Activated naive CD4-positive, alpha-beta T cell (primary cell): ENCODE data around the gene C1QL1.

Experiments used
- DNase-seq, 4 experiments: peaks; one replicate each; lab custom pipeline; 2025; lab: John Stamatoyannopoulos, UW

The C1QL1 gene

DNA sequence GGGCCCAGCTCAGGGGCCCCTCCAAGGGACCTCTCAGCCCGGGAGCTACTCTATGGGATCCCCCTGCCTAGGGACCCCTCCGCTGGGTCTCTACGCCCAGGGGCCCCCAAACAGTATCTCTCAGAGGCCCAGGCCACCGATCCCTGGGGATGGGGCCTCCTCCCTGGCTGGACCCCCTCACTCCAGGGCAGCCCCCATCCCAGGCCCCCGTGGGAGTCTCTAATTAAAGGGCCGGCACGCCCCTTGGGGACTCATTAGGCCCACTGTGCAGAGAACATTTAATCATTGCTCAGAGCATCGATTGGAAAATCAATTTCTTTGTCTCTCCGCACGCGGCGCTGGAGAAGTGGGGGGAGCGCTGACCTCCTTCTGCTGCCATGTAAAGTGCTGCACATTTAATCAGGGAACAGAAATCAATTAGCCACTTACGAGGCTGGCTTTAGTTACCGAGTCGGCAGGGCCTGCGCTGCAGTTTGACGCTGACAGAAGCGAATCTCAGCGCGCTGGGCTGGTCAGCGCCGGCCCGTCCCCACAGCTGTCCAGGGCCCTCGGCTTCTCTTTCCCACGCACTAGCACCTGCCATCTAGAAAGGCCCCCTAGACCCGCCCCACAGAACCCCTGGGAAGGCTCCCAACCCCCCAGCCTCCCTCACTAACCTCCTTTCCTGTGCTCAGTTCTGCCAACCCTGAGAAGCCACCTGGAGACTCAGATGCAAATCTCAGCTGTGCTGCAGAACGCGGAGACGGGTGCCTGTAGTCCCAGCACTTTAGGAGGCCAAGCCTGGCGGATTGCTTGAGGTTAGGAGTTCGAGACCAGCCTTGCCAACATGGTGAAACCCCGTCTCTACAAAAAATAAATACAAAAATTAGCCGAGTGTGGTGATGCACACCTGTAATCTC is 20.2 kb upstream of the C1QL1 start:
- DNase-seq = no peak

DNA sequence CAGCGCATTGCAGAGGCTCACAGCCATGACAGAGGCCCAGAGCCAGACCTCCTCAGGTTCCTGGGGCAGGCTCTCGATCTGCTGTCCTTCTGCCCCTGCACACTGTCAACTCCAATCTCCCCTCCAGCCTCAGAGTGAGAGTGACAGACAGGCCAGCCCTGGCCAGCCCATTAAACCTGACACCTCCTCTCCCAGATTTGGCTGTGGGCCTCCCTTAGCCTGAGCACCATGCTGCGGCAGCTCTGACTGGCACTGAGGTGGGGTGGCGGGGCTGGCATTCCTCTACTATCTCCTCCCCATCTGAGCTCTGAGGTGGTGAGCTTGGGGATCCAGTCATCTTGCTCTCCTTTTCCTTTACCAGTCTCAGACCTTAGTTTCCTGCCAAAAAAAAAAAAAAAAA is 15.5 kb upstream of the C1QL1 start:
- DNase-seq = no peak

DNA sequence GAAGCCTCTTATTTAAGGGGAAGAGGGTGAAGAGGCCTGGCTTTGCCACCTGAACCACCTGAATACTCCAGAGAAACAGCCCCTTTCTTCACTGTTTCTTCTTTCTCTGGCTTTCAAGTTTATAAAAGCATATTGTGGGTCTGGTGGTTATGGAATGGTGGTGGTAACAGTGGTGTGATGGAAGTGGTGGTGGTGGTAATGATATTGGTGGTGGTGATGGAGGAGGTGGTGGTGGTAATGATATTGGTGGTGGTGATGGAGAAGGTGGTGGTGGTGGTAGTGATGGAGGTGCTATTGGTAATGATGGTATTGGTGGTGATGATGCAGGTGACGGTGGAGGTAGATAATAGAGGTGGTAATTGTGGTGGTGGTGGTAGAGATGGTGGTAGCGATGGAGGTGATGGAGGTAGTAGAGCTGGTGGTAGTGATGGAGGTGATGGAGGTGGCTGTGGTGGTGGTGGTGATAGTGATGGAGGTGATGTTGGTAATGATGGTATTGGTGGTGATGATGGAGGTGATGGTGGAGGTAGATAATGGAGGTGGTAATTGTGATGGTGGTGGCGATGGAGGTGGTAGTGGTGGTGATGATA is 14.1 kb upstream of the C1QL1 start:
- DNase-seq = no peak

DNA sequence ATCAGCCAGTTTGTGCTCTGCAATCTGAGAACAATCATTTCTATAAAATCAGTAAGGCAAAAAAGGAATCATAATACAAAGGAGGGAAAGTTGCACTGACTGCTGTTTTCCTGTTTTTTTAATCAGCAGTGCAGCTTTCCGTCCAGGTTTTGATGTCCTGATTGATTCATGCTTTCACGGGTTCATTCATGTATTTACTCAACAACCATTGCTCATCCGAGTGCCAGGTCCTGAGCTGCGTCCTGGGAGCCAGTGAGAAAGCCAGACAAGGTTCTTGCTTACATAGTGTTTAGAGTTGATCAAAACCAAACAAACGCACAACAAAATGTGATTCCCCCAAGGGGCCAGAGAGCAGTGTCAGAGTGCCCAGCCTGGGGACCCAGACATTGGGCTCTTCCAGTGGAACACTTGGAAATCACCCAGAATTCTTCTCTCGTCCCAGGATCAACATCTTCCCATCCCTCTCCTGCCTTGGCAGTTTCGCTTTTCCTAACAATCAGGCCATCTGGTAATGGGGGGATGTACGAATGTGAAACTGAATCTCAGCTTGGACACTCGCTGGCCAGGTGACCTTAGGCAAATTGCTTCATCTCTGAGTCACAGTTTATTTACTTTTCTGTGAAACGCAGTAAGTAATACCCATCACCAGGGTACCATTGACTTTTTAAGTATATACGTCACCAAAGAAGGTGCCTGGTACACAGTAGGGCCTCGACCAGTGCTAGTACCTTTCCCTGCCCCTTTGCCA is 13.3 kb upstream of the C1QL1 start:
- no peak for DNase-seq

DNA sequence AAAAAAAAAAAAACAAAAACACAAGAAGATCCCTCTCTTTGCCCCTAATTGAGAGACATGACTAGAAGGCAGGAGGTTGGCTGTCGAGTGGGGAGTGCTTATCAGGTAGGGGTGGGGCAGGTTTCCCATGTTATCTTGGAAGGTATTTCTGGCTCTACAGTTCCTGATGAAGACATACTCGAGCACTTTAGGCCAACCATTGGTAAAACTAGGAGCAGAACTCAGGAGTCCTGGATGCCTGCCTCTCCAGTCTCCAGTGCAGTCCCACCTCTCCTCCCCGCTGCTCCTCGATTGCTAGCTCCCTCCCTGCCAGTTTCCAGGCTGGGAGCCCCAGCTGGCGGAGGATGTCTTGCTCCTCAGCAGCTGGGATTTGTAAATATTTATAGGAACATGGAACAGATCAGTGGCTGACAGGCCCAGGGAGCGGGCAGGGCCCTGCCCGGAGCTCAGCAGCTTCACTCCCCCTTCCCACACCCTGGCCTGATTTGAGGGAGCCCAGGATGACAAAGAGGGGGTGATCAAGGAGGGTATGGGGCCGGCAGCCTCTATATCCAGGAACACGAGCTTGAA is 11.4 kb upstream of the C1QL1 start:
- DNase-seq = no peak

DNA sequence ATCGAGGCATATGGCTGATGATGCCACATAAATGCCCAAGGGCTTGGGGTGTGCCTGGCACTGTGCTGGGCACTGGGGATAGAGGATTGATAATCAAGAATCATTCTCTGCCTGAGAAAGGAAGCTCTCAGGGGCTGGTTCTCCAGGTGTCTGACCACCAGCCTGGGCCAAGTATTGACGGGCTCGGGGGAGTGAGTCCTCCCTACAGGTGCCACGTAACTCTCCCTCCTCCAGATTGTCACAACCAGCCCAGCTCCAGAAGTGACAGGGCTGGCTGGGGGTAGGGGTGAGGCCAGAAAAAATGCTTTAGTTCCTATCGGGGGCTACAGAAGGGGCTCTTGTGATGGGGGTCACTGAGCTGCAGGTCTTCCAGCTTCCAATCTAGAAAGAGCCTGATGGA is 10.7 kb upstream of the C1QL1 start:
- no peak for DNase-seq

DNA sequence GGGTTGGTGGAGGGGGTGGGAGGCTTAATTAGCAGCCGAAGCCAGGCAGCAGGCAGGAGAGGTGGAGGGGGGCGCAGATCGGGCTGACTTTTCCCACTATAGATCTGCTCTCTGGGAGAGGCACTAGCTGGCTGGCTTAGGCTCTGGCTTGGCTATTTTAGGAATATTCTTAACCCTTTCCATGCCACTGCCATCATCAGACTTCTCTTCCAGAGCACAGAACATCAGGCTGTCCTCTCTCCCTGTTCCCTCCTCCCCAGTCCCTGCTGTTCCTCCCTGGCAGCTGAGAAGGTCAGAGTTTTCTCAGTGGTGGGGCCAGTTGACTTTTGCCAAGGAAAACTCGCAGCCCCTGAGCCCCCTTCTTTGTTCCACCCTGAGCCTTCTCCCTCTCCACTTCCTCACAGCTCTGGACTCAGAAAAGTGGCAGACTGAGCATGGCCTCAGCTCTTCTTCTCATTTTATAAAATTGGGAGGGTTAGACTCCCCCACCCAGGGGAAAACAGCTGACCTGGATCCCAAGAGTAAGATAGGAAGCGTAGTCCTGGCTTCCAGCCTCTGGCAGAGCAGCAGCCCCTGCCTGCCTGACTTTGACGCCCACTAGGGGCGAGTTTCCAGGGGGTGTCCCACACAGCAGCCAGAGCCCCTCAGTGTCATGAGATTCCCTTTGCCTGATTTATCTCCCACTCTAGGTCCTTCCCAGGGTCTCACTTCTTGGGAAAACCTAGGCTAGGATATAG is 9.9 kb upstream of the C1QL1 start:
- DNase-seq = no peak

DNA sequence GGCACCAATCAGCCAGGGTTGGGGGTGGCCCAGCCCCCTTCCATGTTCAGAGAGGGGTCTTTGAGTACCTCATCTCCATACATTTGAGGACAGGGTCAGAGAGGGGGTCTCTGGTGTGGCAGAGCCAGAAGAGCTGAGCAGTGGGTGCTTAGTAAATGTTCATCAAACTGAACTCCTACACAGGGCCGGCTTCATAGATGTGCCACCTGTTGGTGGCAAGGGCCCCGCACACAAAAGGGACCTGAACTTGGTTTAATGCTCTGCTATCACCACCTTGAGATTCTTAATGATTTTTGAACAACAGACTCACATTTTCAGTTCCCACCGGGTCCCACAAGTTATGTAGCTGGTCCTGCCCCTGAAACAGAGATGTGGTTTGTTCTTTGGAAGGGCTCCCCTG is 9.0 kb upstream of the C1QL1 start:
- DNase-seq = no peak

DNA sequence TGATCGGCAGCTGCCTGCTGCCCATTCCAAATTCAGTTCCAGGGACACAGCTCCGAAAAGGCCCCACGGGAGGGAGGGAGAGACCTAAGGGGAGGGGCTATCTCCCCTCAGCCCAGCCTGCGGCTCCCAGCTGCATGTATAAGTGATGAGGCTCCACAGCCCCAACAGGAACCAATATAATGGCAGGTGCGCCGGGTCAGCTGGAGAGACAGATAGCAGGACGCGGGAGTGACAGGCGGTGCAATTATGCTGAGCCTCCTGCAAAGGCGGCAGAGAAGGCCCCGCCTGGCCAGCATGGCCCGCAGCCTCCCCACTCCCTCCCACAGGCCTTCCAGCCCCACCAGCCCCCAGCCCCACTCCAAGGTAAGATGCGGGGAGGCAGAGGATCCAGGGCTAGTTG is 8.1 kb upstream of the C1QL1 start:
- DNase-seq = no peak

DNA sequence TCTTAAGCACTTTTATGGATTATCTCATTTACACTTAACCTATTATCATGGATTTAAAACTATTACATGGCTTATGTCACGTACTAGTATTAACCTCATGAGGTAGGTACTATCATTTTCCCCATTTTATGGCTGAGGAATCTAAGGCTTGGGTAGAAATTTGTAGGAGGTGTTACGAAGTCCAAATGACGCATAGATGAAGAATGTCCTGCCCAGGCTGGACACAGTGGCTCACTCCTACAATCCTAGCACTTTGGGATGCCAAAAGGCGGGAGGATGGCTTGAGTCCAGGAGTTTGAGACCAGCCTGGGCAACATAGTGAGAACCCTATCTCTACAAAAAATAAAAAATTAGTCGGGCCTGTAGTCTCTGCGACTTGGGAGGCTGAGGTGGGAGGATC is 4.8 kb upstream of the C1QL1 start:
- DNase-seq = no peak

DNA sequence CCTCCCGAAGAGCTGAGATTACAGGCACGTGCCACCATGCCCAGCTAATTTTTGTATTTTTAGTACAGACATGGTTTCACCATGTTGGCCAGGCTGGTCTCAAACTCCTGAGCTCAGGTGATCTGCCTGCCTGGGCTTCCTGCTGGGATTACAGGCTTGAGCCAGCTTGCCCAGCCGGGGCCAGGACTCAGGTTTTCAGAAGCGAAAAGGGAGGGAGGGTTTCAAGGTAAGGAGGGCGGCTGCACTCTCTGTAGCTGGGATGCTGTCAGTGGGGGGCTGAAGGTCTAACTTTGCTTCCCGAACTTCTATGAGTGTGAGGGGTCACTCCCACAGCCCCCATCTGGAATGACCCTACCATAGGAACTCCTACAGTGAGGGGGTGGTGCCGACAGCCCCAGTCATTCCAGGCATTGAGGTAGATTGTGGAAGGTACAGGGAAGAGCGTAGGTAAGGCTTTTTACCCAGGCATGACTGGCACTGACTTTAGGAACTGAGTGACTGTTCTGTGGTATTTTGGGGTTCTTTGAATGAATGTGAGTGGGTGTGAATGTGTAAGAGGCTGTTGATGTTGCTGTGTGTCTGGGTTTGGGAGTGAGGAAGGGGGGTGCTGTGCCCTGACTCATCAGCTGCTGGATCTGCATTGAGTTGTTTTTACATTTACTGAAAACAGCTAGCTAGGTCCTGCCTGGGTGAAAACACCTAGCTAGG is 3.8 kb upstream of the C1QL1 start:
- DNase-seq = peak in 1 of 4 experiments; percentile 18

DNA sequence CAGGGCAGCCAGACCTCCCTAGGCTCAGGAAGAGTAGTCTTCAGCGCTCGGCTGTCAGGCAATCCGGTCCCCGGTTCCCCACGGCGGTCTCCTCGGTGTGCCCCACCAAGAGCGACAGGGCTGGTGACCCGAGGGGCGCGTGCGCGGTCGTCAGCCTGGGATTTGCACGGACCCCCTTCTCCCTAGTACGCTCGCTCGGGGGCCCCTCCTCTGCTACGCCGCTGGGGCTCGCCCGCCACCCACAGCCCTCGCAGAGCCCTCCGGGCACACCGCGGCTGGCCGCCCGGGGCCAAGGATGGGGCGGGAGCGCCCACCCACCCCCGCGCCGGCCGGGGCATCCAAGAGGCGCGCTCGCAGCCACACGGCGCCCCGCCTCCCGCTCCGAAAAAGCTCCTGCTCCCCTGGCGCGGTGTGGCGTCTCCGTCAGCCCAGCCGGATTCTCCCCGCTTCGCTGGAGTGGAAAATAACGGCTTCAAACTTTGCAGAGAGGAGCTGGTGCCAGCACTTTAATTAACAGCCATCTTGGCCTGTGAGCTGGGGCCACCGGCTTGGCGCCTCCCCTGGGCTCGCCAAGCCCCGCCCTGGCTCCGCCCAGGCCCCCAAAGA is 2.1 kb upstream of the C1QL1 start:
- no peak for DNase-seq

DNA sequence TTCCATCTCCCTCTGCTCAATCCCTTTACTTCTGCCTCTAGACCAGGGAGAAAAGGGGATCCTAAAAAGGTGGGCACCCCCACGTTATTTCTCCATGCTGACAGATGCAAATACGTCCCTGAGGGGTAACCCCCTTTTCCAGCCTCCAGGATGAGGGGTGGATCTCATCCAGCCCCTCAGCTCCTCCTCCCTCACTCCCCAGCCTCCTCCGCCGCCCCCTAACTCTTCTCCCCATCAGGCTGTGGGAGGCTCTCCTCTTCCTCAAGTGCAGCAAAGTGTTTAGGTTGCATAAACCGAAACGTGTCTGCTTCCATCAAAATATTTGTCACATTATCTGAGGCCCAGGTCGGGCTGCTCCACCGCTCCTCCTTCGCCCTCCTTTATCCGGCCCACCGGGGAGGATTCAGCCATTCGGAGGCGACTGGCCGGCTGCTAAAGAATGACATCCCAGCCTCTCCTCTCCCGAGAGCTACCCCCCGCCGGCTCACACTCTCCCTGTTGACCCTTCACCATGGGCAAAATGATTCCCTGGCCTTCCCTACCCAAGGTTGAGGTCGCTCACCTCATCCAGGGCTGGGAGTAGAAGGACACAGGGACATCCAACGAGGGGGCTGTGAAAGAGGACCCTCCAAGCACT is 1.2 kb upstream of the C1QL1 start:
- DNase-seq = no peak

DNA sequence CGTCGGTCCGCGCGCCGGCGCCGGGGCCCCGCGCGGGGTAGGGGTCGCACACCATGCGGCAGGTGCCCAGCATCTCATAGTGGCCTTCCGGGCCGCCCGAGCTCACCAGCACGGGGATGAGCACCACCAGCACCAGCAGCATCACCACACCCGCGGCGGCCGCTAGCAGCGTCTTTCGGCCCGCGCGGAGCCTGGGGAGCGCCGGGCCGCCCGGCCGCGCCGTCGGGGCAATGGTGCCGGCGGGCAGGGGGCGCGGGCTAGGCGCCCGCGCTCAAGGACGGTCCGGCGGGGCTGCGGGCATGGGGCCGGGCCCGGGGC is 237 bp downstream of the C1QL1 start:
- no peak for DNase-seq

DNA sequence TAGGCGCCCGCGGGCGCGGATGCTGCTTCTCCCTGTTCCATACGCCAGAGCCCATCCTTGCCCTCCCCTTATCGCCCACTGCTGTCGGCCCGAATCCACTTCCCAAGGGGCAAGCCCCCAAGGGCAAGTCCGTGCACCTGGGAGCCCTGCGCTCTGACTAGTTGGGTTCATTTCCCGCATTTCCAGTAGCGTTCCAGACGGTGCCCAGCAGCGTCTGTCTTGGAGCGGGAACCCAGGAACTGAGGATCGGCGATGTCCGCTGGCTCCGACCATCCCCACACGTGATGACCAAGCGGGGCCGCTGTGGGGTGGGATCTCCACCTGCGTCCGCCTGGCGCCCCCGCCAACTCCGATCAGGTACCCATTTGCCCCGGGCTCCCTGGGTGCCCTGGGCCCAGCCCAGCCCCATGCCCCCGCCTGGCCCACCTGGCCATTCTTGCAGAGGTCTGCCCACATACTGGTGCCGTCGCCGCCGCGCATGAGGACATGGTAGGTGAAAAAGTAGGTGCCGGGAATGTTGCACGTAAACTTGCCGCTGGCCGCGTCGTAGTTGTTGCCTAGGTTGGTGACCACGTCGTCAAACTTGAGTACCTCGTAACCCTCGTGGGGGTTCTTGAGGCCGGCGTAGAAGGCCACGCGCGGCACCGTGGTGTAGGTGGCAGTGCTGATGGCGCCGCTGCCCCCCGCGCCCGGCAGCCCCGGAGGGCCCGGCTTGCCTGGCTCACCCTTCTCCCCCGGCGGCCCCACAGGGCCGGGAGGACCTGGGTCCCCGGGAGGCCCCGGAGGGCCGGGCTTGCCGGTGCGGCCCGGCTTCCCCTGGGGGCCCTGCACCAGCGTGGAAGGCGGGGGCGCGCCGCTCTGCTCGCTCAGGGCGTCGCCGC is 837 bp downstream of the C1QL1 start:
- DNase-seq = no peak

DNA sequence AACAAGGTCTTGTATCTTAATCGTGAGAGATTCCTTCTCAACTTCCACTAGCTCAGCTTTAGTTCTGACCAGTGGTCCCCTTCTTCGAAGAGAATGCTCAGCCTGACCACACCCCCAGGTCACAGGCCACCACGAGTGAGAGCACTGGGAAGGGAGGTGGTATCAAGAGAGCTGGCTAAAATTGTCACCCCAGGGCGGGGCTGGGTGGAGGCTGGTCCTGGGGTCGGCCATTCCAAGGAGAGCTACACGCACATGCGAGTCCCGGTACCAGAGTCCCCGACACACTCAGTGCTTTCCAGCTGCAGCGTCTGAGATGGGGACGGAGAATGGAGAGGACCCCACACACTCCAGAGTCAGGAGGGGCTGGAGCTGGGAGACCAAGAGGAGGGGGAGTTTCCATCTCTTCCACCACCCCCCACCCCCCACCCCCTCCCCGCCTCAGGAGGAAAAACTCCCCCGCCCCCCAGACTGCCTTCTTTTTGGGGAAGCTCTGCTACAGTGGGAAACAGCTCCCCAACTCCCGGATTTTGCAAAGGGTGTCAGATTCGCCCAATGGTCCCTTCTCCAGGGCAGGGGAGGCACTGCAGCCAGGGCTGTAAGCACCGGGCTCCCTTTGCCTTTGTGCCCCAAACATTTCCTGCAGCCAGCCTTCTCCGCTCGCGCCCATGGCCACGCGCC is 1.6 kb downstream of the C1QL1 start:
- no peak for DNase-seq

DNA sequence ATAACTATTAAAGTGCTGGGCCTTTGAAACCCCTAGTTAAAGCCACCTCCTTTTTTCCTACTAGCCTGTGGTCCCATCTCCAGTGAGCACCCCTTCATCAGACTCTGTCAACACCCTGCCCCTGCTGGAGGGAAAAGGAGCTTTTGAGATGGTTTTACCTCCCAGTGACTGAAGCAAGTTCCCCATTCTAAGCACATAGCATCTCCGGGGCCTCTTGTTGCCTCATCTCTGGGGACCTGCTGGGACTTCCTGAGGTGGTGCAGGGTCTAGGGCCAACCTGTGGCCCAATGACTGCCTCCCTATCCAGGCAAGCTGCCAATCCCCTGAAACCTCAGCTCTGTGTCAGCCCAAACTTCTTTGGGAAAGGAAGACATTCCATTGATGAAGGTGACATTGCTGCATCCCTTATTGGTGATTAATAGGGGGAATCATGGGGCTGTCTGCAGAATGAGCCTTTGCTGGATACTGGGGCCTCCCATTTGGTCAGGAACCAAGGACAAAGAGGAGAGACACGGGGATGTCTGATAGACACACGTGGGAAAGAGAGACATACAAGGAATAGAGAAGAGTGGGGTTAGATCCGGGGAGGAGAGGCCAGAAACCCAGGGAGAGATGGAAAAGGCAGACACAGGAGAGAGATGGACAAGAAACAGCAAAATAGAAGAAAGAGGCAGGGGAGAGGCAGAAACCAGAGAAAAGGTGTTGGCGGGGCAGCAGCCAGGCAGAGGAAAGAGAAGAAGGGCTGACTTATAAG is 2.4 kb downstream of the C1QL1 start:
- DNase-seq = no peak

DNA sequence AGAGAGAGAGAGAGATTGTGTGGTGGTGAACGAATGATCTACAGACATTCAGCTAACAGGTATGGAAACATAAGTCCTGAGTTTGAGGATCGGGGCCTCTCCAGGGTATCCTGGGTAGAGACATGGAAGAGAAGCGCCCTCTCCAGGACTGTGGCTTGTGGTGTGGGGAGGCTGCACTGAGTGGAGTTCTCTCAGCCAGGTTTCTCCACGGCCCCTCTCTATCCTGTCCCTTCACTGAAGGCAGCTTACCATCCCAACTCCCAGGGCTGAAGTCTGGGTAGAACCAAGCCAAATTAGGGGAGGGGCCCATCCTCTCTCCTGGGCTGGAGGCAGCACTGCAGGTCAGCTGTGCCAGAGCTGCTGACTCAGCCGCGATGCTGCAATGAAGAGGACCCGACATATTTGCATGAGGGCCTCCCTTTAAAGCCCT is 6.2 kb downstream of the C1QL1 start:
- DNase-seq = no peak
